HFF-Myc (cell line): ENCODE results near the gene GFI1.

ENCODE experiments used
- DNase-seq: peaks from one replicate; pipeline ENCODE4 v3.0.0-alpha.2; 2011; ENCODE audit warnings: low read depth; ENCODE audit errors: extremely low read depth
- H3K4me3 ChIP-seq: replicated peaks from 2 replicates; pipeline ENCODE4 v1.5.1; 2011; ENCODE audit warnings: low read depth, mild to moderate bottlenecking, control low read depth, low read length
- TF ChIP-seq, protein P1 (sequence below): IDR thresholded peaks from 2 replicates; pipeline ENCODE4 v1.5.1; 2012; ENCODE audit warnings: mild to moderate bottlenecking, low read depth, low read length, control low read depth; ENCODE audit errors: missing control alignments

GFI1 gene

DNA sequence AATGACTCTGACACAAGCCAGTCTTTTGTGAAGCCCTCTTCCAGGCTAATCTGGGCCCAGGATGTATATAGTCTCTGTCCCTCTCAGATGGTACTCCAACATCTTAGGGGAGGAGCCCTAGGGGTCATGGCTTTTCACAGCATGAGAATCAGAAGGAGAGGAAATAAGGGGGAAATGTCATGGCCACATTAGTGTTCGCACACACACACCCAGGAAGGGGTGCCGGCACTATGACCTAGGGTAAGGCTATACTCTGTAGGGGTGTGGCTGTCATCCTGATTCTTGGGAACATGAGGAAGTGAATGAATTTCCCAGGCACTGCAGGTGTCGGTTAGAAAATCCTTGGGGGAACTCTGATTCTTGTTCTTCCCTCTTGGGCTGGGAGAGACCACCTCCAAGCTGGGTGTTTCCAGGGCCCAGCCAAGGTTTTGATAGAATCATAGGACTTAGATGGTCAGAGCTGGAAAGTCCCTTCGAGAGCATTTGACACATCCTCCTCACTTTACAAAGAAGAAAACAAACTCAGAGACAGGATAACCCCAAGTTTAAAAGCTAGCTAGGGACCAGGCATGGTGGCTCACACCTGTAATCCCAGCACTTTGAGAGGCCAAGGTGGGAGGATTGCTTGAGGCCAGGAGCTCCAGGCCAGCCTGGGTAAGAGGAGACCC, 22.0 kb downstream of the GFI1 start:
- TF ChIP-seq, protein P1, sequence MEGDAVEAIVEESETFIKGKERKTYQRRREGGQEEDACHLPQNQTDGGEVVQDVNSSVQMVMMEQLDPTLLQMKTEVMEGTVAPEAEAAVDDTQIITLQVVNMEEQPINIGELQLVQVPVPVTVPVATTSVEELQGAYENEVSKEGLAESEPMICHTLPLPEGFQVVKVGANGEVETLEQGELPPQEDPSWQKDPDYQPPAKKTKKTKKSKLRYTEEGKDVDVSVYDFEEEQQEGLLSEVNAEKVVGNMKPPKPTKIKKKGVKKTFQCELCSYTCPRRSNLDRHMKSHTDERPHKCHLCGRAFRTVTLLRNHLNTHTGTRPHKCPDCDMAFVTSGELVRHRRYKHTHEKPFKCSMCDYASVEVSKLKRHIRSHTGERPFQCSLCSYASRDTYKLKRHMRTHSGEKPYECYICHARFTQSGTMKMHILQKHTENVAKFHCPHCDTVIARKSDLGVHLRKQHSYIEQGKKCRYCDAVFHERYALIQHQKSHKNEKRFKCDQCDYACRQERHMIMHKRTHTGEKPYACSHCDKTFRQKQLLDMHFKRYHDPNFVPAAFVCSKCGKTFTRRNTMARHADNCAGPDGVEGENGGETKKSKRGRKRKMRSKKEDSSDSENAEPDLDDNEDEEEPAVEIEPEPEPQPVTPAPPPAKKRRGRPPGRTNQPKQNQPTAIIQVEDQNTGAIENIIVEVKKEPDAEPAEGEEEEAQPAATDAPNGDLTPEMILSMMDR = no peak
- no peak overlapping the region for H3K4me3 ChIP-seq
- no peak for DNase-seq

DNA sequence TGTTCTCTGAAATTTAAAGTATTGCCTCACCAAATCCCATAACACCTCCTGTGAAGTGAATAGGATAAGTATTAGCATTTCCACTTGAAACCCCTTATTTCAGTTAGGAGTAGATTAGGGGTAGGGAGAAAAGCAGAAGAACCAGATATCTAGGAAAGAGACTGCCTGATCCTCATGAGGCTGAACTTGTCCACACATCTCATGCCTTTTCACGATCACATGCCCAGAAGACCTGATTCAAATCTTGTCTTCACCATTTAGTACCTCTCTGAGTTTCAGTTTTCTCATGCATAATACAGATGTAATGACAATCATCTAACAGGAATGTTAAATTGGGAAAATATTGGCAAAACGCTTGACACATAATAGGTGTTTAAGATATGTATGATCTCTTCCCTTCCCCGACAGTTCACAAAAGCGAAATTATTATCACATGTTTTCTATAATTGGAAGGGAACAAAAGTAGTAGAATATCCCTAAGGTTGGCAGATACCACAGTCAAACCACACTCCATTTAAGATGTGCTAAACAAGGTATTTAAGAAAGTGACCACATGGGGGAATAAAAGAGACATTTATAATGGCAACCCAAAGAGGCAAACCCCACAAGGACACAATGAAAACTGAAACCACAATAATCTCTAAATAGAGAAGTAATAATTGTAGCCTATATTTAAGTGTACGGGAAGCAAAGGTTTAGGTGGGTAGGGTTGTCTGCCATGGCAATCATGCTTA, 25.2 kb downstream of the GFI1 start:
- no peak overlapping the region for H3K4me3 ChIP-seq
- DNase-seq = no peak
- TF ChIP-seq, protein P1 = no peak

DNA sequence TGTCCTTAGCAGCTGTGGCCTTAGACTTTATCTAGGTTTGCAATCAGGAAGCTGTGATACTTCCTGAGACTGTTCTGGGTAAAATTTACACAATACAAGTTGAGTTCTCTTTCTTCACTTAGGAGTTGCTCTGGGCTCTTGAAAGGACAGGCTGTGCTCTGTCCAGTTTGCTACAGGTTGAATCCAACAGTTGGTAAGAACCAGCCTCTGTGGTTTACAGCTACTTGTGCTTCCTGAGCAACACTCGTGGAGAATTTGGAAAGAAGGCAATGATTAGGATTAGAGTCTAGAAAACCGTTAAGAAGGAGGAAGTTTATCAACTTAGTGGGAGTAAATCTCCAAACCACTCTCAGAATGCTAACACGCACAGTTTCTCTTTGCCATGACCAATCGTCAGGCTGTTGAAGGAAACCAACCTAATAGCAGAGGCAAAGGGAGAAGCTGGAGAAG, 26.8 kb downstream of the GFI1 start:
- TF ChIP-seq, protein P1 = no peak
- DNase-seq = no peak
- H3K4me3 ChIP-seq = no peak overlapping the region

DNA sequence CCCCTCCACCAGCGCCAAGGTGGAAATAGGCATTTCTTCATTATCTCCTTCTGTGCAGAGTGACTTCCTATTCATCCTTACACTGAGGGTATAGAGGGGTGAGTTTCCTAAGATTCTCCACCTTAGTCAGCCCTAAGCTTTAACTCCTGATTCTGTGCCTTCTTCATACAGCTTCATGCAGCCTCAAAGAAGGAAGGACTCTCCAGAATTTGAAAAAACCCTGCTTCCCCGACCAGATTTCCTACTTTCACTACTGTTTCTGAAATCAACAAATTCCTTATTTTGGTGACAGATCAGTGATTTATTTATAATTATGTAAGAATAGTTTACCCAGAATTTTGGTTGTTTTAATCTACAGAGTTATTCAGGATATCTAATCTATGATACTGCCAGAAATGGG, 28.6 kb downstream of the GFI1 start:
- TF ChIP-seq, protein P1 = no peak
- DNase-seq = no peak
- no peak overlapping the region for H3K4me3 ChIP-seq

DNA sequence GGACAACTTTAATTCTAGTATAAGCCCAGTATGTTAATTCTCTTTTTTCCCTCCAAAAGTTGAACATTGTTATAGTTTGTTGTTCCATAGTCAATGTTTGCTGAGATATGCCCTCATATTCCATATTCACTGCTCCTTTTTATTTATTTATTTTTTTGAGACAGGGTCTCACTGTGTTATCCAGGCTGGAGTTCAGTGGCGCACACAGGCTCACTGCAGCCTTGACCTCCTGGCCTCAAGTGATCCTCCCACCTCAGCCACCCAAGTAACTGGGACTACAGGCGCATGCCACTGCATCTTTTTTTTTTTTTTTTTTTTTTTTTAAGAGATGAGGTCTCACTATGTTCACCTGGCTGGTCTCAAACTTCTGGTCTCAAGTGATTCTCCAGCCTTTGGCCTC, 38.7 kb downstream of the GFI1 start:
- H3K4me3 ChIP-seq = no peak overlapping the region
- no peak for DNase-seq
- TF ChIP-seq, protein P1 = no peak

DNA sequence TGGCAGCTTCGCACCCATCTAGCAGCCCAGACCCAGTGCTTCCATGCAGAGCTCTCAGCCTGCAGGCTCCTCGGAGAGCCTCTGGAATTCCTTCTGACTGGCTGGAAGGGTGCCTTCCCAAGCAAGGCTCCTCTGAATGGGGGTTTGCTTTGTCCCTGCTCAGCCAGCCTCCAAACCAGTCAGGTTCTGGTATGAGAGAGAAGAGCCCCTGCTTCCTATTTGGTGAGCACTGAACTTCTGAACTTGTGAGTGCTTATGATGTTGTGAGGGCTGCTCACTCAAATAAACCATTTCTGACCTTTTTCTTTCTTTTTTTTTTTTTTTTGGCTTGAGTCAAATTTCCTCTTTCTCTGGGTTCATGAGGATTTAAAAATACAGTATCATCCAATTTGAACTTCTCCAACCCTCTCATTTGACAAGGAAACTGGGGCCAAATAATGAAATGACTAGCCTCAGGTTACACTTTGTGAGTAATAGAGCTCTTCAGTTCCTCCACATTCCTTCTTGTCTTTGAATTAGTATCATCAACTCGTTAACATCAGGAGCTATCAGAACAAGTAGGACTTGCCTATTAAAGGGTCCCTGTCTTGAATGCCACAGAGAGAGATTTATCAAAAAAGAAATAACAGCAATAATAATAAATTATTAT, 39.6 kb downstream of the GFI1 start:
- no peak for DNase-seq
- TF ChIP-seq, protein P1 = no peak
- H3K4me3 ChIP-seq = no peak overlapping the region
